ENCODE data around the gene ZPBP2. TPM values are rescaled to one million over a fixed set of nuclear protein-coding genes. Genes with fewer than 3 reads are reported as not detected.

Gene ZPBP2
- total RNA-seq, 4 donors from 2014 or later: not detected

- no peaks in the 10 kb centered on the region for H3K36me3 ChIP-seq
- H3K27me3 ChIP-seq: peaks cover 0 to 26% of the 10 kb centered on the region in 2 donors
- H3K9me3 ChIP-seq: peaks cover 0 to 15% (median 0%) of the 10 kb centered on the region in 4 donors
- 88 to 94% methylated on average over 5 of the region's 5 CpGs for WGBS, 2 donors
- H3K4me3 ChIP-seq: no peak overlapping the region
- H3K27ac ChIP-seq: no peak overlapping the region
- TF ChIP-seq EP300 (IDR thresholded peaks at IDR 0.05) (no peak), POLR2A (IDR thresholded peaks at IDR 0.05) (no peak), CTCF (IDR thresholded peaks at IDR 0.05) (no peak)
- DNase-seq (ENCODE audit: low spot score in 2 of 2): no peak
- H3K4me1 ChIP-seq: peaks cover 0 to 14% (median 0%) of the 10 kb centered on the region in 4 donors
These were observed 44.5 kb upstream of the ZPBP2 start for GRCh38 chr17:39823407-39824054.

GRCh38 chr17:39826334-39826733, 41.7 kb upstream of the ZPBP2 start:
- 87 to 96% methylated on average over 2 of the region's 2 CpGs for WGBS, 2 donors
- Histone ChIP-seq H3K4me1 (no peaks in the 10 kb centered on the region), H3K36me3 (no peaks in the 10 kb centered on the region), H3K27me3 (peaks cover 0 to 22% of the 10 kb centered on the region in 2 donors), H3K4me3 (no peak overlapping the region), H3K27ac (no peak overlapping the region), H3K9me3 (peaks cover 0 to 15% (median 0%) of the 10 kb centered on the region in 4 donors)
- no peak for TF ChIP-seq EP300 (IDR thresholded peaks at IDR 0.05)
- no peak for TF ChIP-seq POLR2A (IDR thresholded peaks at IDR 0.05)
- TF ChIP-seq CTCF (IDR thresholded peaks at IDR 0.05): no peak
- no peak for DNase-seq (ENCODE audit: low spot score in 2 of 2)

- H3K27ac ChIP-seq: no peak overlapping the region
- no peak for DNase-seq (ENCODE audit: low spot score in 2 of 2)
- H3K36me3 ChIP-seq: no peaks in the 10 kb centered on the region
- 89 to 93% methylated on average over 4 of the region's 4 CpGs for WGBS, 2 donors
- H3K4me1 ChIP-seq: no peaks in the 10 kb centered on the region
- no peak overlapping the region for H3K4me3 ChIP-seq
- H3K27me3 ChIP-seq: peaks cover 0 to 16% of the 10 kb centered on the region in 2 donors
- TF ChIP-seq CTCF (IDR thresholded peaks at IDR 0.05) (no peak), POLR2A (IDR thresholded peaks at IDR 0.05) (no peak), EP300 (IDR thresholded peaks at IDR 0.05) (no peak)
- H3K9me3 ChIP-seq: peaks cover 0 to 9% (median 0%) of the 10 kb centered on the region in 4 donors
These were observed 39.6 kb upstream of the ZPBP2 start for GRCh38 chr17:39828443-39828842.

GRCh38 chr17:39831588-39831987, 36.4 kb upstream of the ZPBP2 start:
- Histone ChIP-seq H3K27me3 (peaks cover 0 to 11% of the 10 kb centered on the region in 2 donors), H3K27ac (no peak overlapping the region), H3K9me3 (peaks cover 0 to 17% (median 0%) of the 10 kb centered on the region in 4 donors), H3K4me1 (no peaks in the 10 kb centered on the region), H3K4me3 (no peak overlapping the region), H3K36me3 (no peaks in the 10 kb centered on the region)
- DNase-seq (ENCODE audit: low spot score in 2 of 2): no peak
- no peak for TF ChIP-seq POLR2A (IDR thresholded peaks at IDR 0.05)
- TF ChIP-seq EP300 (IDR thresholded peaks at IDR 0.05): no peak
- no peak for TF ChIP-seq CTCF (IDR thresholded peaks at IDR 0.05)
- 79% methylated on average over 2 of the region's 2 CpGs for WGBS, 2 donors

GRCh38 chr17:39834017-39834416, 34.0 kb upstream of the ZPBP2 start:
- no peaks in the 10 kb centered on the region for H3K27me3 ChIP-seq
- H3K4me1 ChIP-seq: no peaks in the 10 kb centered on the region
- no peak overlapping the region for H3K4me3 ChIP-seq

More at GRCh38 chr17:39834017-39834416, 34.0 kb upstream of the ZPBP2 start:
- no peaks in the 10 kb centered on the region for H3K36me3 ChIP-seq
- H3K9me3 ChIP-seq: peaks cover 0 to 38% (median 7%) of the 10 kb centered on the region in 4 donors
- TF ChIP-seq CTCF (IDR thresholded peaks at IDR 0.05): no peak
- no peak for TF ChIP-seq POLR2A (IDR thresholded peaks at IDR 0.05)
- no peak for TF ChIP-seq EP300 (IDR thresholded peaks at IDR 0.05)
- H3K27ac ChIP-seq: no peak overlapping the region
- DNase-seq (ENCODE audit: low spot score in 2 of 2): no peak
